Measurements from ENCODE around the gene CNPY4. TPM values are rescaled to one million over a fixed set of nuclear protein-coding genes. Genes with fewer than 3 reads are reported as not detected.
A peak's percentile ranks its signal among the peaks of the same experiment; 100 is the strongest.

CNPY4 gene
- total RNA-seq, 1 donor from 2014 or later: 27.9 TPM

DNA sequence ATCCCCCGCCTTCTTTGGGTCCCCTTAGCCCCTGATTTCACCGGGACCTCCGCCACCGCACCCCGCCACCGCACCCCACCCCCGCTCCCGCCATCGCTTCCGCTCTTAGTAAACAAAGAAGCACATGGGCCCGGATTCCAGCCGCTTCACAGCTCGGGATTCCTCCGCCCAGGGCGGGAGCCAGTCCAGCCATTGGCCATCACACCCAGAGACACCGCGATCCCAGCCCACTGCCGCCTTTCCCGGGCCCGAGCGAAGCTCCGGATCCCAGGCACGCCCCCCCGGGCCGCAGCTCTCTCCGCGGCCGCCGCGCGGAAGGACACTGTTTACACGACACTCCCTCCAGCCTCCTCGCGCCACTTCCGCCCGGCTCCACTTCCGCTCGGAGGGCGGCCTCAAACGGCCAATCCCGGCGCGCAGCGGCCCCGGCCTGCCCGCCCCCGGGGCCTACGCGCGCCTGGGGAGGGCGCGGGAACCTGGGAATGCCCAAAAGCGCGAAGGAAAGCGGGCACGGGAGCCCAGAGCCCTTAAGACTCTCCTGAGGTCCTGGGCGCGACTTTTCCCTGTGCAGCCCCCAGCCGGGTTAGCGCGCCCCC lies 18.9 kb upstream of the CNPY4 start:
- Mint-ChIP-seq H3K27ac (peak overlapping the region; percentile 99), H3K4me3 (peak overlapping the region; percentile 89), H3K4me1 (peaks cover 36% of the 10 kb centered on the region), H3K9me3 (no peaks in the 10 kb centered on the region), H3K36me3 (peaks cover 35% of the 10 kb centered on the region), H3K27me3 (ENCODE audit: low read depth) (no peaks in the 10 kb centered on the region)
- peak; percentile 95 to 98 for DNase-seq (ENCODE audit: low spot score in 2 of 2, unreplicated experiment in 2 of 2)
- TF ChIP-seq, protein P1, sequence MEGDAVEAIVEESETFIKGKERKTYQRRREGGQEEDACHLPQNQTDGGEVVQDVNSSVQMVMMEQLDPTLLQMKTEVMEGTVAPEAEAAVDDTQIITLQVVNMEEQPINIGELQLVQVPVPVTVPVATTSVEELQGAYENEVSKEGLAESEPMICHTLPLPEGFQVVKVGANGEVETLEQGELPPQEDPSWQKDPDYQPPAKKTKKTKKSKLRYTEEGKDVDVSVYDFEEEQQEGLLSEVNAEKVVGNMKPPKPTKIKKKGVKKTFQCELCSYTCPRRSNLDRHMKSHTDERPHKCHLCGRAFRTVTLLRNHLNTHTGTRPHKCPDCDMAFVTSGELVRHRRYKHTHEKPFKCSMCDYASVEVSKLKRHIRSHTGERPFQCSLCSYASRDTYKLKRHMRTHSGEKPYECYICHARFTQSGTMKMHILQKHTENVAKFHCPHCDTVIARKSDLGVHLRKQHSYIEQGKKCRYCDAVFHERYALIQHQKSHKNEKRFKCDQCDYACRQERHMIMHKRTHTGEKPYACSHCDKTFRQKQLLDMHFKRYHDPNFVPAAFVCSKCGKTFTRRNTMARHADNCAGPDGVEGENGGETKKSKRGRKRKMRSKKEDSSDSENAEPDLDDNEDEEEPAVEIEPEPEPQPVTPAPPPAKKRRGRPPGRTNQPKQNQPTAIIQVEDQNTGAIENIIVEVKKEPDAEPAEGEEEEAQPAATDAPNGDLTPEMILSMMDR (IDR thresholded peaks at IDR 0.05; ENCODE audit: unreplicated experiment): no peak

DNA sequence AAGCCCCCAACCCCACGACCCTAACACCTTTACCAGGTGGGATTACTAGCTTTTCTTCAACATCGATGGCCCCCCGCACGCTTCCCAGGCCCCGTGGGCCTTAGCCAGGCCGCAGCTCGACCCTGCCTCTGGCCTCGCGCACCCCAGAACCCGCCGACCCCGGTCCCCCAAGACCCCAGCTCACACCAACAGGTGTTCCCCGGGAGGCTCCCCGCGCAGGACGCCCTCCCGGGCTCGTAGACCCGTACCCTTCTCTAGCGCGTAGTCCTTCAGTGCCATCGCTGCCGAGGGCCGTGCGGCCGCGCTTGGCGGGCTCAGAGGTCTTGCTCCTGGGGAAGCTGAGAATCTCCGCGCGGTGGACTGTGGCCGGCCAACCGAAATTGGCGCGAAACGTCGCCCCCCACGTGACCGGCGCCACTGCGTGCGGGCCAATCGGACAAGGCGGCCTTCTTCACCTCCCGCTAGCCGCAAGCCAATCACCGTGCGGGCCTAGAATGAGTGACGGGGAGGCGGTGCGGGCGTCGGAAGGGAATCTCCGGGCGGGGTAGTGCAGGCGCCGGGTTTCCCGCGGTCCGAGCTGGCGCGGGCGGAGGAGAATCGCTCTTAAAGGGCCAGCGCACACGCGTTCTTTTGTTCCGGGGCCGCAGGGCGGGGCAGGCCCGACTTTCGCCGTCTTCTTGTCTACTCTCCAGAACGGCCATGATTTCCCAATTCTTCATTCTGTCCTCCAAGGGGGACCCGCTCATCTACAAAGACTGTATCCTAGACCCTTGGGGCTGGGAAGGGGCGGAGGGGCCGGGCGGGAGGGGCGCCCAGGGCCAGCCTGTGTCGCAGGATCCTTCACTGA lies 18.2 kb upstream of the CNPY4 start, which contains the start of the genes AP4M1 and MCM7:
TSS of gene AP4M1 (plus strand) at position 628 of the 847 bp plus-strand sequence. CDS start at position 700, 72 bp downstream.
TSS of gene MCM7 (minus strand) at position 382 of the 847 bp plus-strand sequence. CDS start at position 279, 103 bp downstream.
- Mint-ChIP-seq H3K27ac (peak within 1 kb of the TSS; percentile 99), H3K4me3 (peak within 1 kb of the TSS; percentile 89), H3K27me3 (ENCODE audit: low read depth) (no peaks in the 10 kb centered on the region), H3K36me3 (peaks cover 30% of the 10 kb centered on the region), H3K9me3 (no peaks in the 10 kb centered on the region), H3K4me1 (peaks cover 36% of the 10 kb centered on the region)
- TF ChIP-seq, protein P1 (IDR thresholded peaks at IDR 0.05; ENCODE audit: unreplicated experiment): no peak
- DNase-seq (ENCODE audit: low spot score in 2 of 2, unreplicated experiment in 2 of 2): peak; percentile 96 to 97

DNA sequence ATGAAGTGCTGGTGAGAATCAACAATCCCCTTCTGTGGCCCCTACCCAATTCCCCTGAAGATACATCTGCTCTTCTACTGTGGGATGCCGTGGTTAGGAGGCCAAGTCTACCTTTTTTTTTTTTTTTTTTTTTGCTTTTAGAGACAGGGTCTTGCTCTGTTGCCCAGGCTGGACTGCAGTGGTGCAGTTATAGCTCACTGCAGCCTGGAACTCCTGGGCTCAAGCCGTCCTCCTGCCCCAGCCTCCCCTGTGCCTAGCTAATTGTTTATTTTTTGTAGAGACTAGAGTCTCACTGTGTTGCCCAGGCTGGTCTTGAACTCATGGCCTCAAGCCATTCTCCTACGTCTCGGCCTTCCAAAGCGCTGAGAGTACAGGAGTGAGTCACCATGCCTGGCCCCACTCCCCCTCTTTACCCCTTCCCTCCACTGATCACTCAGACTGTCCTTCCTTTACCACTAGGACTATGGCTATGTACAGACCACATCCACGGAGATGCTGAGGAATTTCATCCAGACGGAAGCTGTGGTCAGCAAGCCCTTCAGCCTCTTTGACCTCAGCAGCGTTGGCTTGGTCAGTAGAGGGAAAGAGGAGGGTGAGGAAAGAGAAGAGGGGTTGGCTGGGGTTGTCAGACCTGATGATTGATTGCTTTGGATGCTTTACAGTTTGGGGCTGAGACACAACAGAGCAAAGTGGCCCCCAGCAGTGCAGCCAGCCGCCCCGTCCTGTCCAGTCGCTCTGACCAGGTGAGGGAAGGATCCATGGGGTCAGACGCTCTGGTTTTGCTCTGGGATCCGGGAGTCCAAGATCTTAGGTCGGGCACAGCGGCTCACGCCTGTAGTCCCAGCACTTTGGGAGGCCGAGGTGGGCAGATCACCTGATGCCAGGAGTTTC lies 16.2 kb upstream of the CNPY4 start:
- Mint-ChIP-seq H3K27ac (peak overlapping the region; percentile 99), H3K9me3 (no peaks in the 10 kb centered on the region), H3K27me3 (ENCODE audit: low read depth) (no peaks in the 10 kb centered on the region), H3K36me3 (peaks cover 21% of the 10 kb centered on the region), H3K4me1 (peaks cover 27% of the 10 kb centered on the region), H3K4me3 (peak overlapping the region; percentile 89)
- TF ChIP-seq, protein P1 (IDR thresholded peaks at IDR 0.05; ENCODE audit: unreplicated experiment): no peak
- no peak for DNase-seq (ENCODE audit: low spot score in 2 of 2, unreplicated experiment in 2 of 2)

DNA sequence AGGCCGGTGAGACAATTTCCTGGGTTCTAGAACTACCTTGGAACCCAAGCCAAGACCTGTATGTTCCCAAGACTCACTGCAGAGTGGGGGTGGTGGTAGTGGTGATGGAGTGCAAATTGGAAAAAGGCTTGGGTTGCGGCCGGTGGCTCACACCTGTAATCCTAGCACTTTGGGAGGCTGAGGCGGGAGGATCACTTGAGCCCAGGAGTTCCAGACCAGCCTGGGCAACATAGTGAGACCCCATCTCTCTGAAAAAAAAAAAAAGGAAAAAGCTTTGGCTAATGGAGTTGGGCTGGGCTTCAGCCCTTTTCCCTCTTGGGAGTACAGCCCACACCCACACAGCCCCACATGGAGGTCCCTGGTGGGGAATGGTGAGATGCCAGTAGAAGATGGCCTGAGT lies 13.9 kb upstream of the CNPY4 start:
- Mint-ChIP-seq H3K4me3 (no peak overlapping the region), H3K27ac (no peak overlapping the region), H3K4me1 (peaks cover 7% of the 10 kb centered on the region), H3K36me3 (peaks cover 11% of the 10 kb centered on the region), H3K27me3 (ENCODE audit: low read depth) (no peaks in the 10 kb centered on the region), H3K9me3 (no peaks in the 10 kb centered on the region)
- no peak for DNase-seq (ENCODE audit: low spot score in 2 of 2, unreplicated experiment in 2 of 2)
- TF ChIP-seq, protein P1 (IDR thresholded peaks at IDR 0.05; ENCODE audit: unreplicated experiment): no peak

DNA sequence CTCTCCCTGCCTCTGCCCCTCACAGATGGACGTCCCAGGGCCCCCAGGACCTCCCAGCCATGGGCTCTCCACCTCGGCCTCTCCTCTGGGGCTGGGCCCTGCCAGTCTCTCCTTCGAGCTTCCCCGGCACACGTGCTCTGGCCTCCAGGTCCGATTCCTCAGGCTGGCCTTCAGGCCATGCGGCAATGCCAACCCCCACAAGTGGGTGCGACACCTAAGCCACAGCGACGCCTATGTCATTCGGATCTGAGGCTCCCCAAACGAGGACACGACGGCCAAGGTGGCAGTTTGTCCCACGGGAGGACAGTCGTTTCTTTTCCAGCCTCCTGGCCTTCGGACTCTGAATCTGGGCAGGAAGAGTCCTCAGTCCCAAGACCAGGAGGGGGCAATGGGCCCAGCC lies 12.8 kb upstream of the CNPY4 start:
- H3K27ac Mint-ChIP-seq: no peak overlapping the region
- H3K27me3 Mint-ChIP-seq (ENCODE audit: low read depth): no peaks in the 10 kb centered on the region
- no peaks in the 10 kb centered on the region for H3K9me3 Mint-ChIP-seq
- peaks cover 7% of the 10 kb centered on the region for H3K4me1 Mint-ChIP-seq
- DNase-seq (ENCODE audit: low spot score in 2 of 2, unreplicated experiment in 2 of 2): no peak
- no peak overlapping the region for H3K4me3 Mint-ChIP-seq
- peaks cover 19% of the 10 kb centered on the region for H3K36me3 Mint-ChIP-seq
- TF ChIP-seq, protein P1 (IDR thresholded peaks at IDR 0.05; ENCODE audit: unreplicated experiment): no peak

All from mesothelial cell of epicardium (in vitro differentiated cells).